H9 (cell line): ENCODE data around the gene DHODH. TPM values are rescaled to one million over a fixed set of nuclear protein-coding genes. Genes with fewer than 3 reads are reported as not detected.

Experiments used
- DNase-seq: peaks from one replicate; pipeline ENCODE4 v3.0.0-alpha.2; 2017
- H2AFZ ChIP-seq: one replicate; pipeline ENCODE4 v1.6.1; 2013; ENCODE audit warnings: mild to moderate bottlenecking, low read length, control low read depth, moderate library complexity
- H2AK5ac ChIP-seq: 2 replicates; pipeline ENCODE4 v1.6.1; 2013; ENCODE audit warnings: low read length, control low read depth, mixed read lengths; ENCODE audit not compliant: insufficient read length
- H2BK120ac ChIP-seq: one replicate; pipeline ENCODE4 v1.6.1; 2013; ENCODE audit warnings: low read depth, mild to moderate bottlenecking, low read length, control low read depth, inconsistent platforms; ENCODE audit not compliant: poor library complexity, severe bottlenecking
- H2BK12ac ChIP-seq: 2 replicates; pipeline ENCODE4 v1.6.1; 2013; ENCODE audit warnings: low read length, control low read depth, mixed read lengths, low read depth; ENCODE audit not compliant: insufficient read length
- H2BK15ac ChIP-seq: 2 replicates; pipeline ENCODE4 v1.6.1; 2013; ENCODE audit warnings: low read depth, low read length, control low read depth
- H2BK20ac ChIP-seq: one replicate; pipeline ENCODE4 v1.6.1; 2013; ENCODE audit warnings: low read depth, mild to moderate bottlenecking, low read length, control low read depth, inconsistent platforms; ENCODE audit not compliant: poor library complexity, severe bottlenecking
- H2BK5ac ChIP-seq: 2 replicates; pipeline ENCODE4 v1.6.1; 2013; ENCODE audit warnings: low read length, control low read depth, mixed read lengths; ENCODE audit not compliant: insufficient read length
- H3K14ac ChIP-seq: 2 replicates; pipeline ENCODE4 v1.6.1; 2013; ENCODE audit warnings: low read length, control low read depth; ENCODE audit not compliant: insufficient read depth
- H3K18ac ChIP-seq: 2 replicates; pipeline ENCODE4 v1.6.1; 2013; ENCODE audit warnings: low read depth, mild to moderate bottlenecking, mixed read lengths, low read length, control low read depth; ENCODE audit not compliant: insufficient read length
- H3K23ac ChIP-seq: 2 replicates; pipeline ENCODE4 v1.6.1; 2013; ENCODE audit warnings: low read length, control low read depth, mixed read lengths, low read depth; ENCODE audit not compliant: insufficient read length
- H3K23me2 ChIP-seq: 2 replicates; pipeline ENCODE4 v1.6.1; 2013; ENCODE audit warnings: low read depth, mild to moderate bottlenecking, mixed read lengths, low read length, control low read depth; ENCODE audit not compliant: insufficient read length, poor library complexity, severe bottlenecking
- H3K27ac ChIP-seq: 2 replicates; pipeline ENCODE4 v1.5.1; 2013; ENCODE audit warnings: low read length, control low read depth, mixed read lengths, low read depth; ENCODE audit not compliant: insufficient read length
- H3K27me3 ChIP-seq: 2 replicates; pipeline ENCODE4 v1.6.1; 2013; ENCODE audit warnings: low read length, control low read depth, inconsistent platforms; ENCODE audit not compliant: insufficient read depth
- H3K4ac ChIP-seq: 2 replicates; pipeline ENCODE4 v1.6.1; 2013; ENCODE audit warnings: low read depth, mild to moderate bottlenecking, control low read depth, inconsistent platforms, low read length, moderate library complexity
- H3K4me1 ChIP-seq: 2 replicates; pipeline ENCODE4 v1.6.1; 2013; ENCODE audit warnings: low read length, control low read depth, inconsistent platforms; ENCODE audit not compliant: insufficient read depth
- H3K4me2 ChIP-seq: 2 replicates; pipeline ENCODE4 v1.6.1; 2013; ENCODE audit warnings: low read length, control low read depth, mixed read lengths; ENCODE audit not compliant: insufficient read length, insufficient read depth
- H3K56ac ChIP-seq: 2 replicates; pipeline ENCODE4 v1.6.1; 2013; ENCODE audit warnings: low read depth, mild to moderate bottlenecking, mixed read lengths, low read length, control low read depth; ENCODE audit not compliant: insufficient read length
- H3K79me1 ChIP-seq: 2 replicates; pipeline ENCODE4 v1.6.1; 2013; ENCODE audit warnings: low read depth, mild to moderate bottlenecking, moderate library complexity, low read length, control low read depth, inconsistent platforms; ENCODE audit not compliant: insufficient read depth, poor library complexity, severe bottlenecking
- H3K79me2 ChIP-seq: 2 replicates; pipeline ENCODE4 v1.6.1; 2013; ENCODE audit warnings: low read length, control low read depth, inconsistent platforms; ENCODE audit not compliant: insufficient read depth
- H3K9ac ChIP-seq: 2 replicates; pipeline ENCODE4 v1.6.1; 2013; ENCODE audit warnings: low read length, control low read depth, mixed read lengths; ENCODE audit not compliant: insufficient read length; ENCODE audit errors: extremely low read depth
- H3K9me3 ChIP-seq: one replicate; pipeline ENCODE4 v1.6.1; 2013; ENCODE audit warnings: low read depth, low read length, inconsistent platforms; ENCODE audit not compliant: control insufficient read depth
- H3T11ph ChIP-seq: one replicate; pipeline ENCODE4 v1.6.1; 2013; ENCODE audit warnings: mild to moderate bottlenecking, low read length, control low read depth, inconsistent platforms
- H4K20me1 ChIP-seq: one replicate; pipeline ENCODE4 v1.6.1; 2013; ENCODE audit not compliant: control insufficient read depth, insufficient read length, insufficient read depth
- H4K5ac ChIP-seq: 2 replicates; pipeline ENCODE4 v1.6.1; 2013; ENCODE audit warnings: low read depth, mild to moderate bottlenecking, mixed read lengths, low read length, control low read depth; ENCODE audit not compliant: insufficient read length
- H4K8ac ChIP-seq: replicated peaks from 2 replicates; pipeline ENCODE4 v1.6.1; 2013; ENCODE audit warnings: low read length, control low read depth, mixed read lengths, low read depth; ENCODE audit not compliant: insufficient read length
- H4K91ac ChIP-seq: 2 replicates; pipeline ENCODE4 v1.6.1; 2013; ENCODE audit warnings: low read depth, mild to moderate bottlenecking, moderate library complexity, mixed read lengths, low read length, control low read depth; ENCODE audit not compliant: insufficient read length
- H3K27ac Mint-ChIP-seq, 3 experiments: 2 replicates in 2 of 3; 3 replicates in 1 of 3; pipeline ENCODE4 v1.8.0; 2020 to 2021; ENCODE audit warnings: mixed read lengths in 3 of 3, mild to moderate bottlenecking in 1 of 3, moderate library complexity in 1 of 3
- H3K27me3 Mint-ChIP-seq: 2 replicates; pipeline ENCODE4 v1.8.0; 2021; ENCODE audit warnings: low read depth, mild to moderate bottlenecking, moderate library complexity, mixed read lengths
- H3K36me3 Mint-ChIP-seq, 3 experiments: 2 replicates in 2 of 3; 3 replicates in 1 of 3; pipeline ENCODE4 v1.8.0; 2020 to 2021; ENCODE audit warnings: low read depth in 3 of 3, mixed read lengths in 3 of 3; ENCODE audit not compliant: insufficient read depth in 1 of 3
- H3K4me1 Mint-ChIP-seq, 2 experiments: 2 replicates each; pipeline ENCODE4 v1.8.0; 2020; ENCODE audit warnings: mixed read lengths in 2 of 2
- H3K4me3 Mint-ChIP-seq, 2 experiments: 2 replicates in 1 of 2; 3 replicates in 1 of 2; pipeline ENCODE4 v1.8.0; 2020 to 2021; ENCODE audit warnings: mild to moderate bottlenecking in 2 of 2, mixed read lengths in 2 of 2, moderate library complexity in 1 of 2
- H3K9me3 Mint-ChIP-seq, 2 experiments: 2 replicates in 1 of 2; 3 replicates in 1 of 2; pipeline ENCODE4 v1.8.0; 2020; ENCODE audit warnings: mild to moderate bottlenecking in 2 of 2, mixed read lengths in 2 of 2, moderate library complexity in 1 of 2
- CTCF ChIP-seq: fragments of 200-600 bp; sonication (generic); conservative IDR thresholded peaks from 3 replicates; pipeline ENCODE4 v1.8.0; 2021; ENCODE audit warnings: antibody characterized with exemption, mild to moderate bottlenecking
- WGBS: extraction: QIAGEN DNeasy Blood & Tissue Kit; methylation state at CpG from one replicate; pipeline ENCODE4 v1.1.7; 2013; ENCODE audit warnings: missing lambda C conversion rate, low lambda C conversion rate, mixed read lengths; ENCODE audit not compliant: insufficient read length; ENCODE audit errors: extremely low coverage; 5-methylcytosine and 5-hydroxymethylcytosine counted together
- total RNA-seq: library from RNA; stranded (reverse); gene quantifications from 2 replicates; pipeline ENCODE4 v1.2.1, GENCODE V29; 2021

The DHODH gene
- total RNA-seq, 1 experiment from 2014 or later: 16.4 TPM

- Mint-ChIP-seq H3K36me3 (no peaks in the 10 kb centered on the region), H3K4me3 (no peak overlapping the region), H3K9me3 (peaks cover 8 to 12% of the 10 kb centered on the region in 2 experiments; a peak in 3 of 5 replicates), H3K4me1 (no peaks in the 10 kb centered on the region), H3K27ac (no peak overlapping the region), H3K27me3 (peaks cover 16% of the 10 kb centered on the region)
- Histone ChIP-seq H3K4me2 (no peak overlapping the region), H3K23me2 (no peaks in the 10 kb centered on the region), H2BK12ac (no peak overlapping the region), H3K4ac (no peak overlapping the region), H3K9me3 (no peaks in the 10 kb centered on the region), H2BK5ac (no peak overlapping the region), H2AK5ac (no peak overlapping the region), H4K20me1 (no peaks in the 10 kb centered on the region), H3K79me1 (no peaks in the 10 kb centered on the region), H2BK20ac (no peak overlapping the region), H3K18ac (no peak overlapping the region), H2BK120ac (no peak overlapping the region), H3T11ph (no peak overlapping the region), H3K23ac (no peak overlapping the region), H3K79me2 (no peaks in the 10 kb centered on the region), H3K56ac (no peak overlapping the region), H3K27ac (no peak overlapping the region), H3K27me3 (no peaks in the 10 kb centered on the region), H3K9ac (no peak overlapping the region), H4K91ac (no peak overlapping the region), H2BK15ac (no peak overlapping the region), H3K14ac (no peak overlapping the region), H4K8ac (no peak overlapping the region), H3K4me1 (no peaks in the 10 kb centered on the region), H4K5ac (no peak overlapping the region), H2AFZ (no peak overlapping the region)
- no peak for DNase-seq
- no CpG with 5 or more reads among the region's 4 CpGs for WGBS
- TF ChIP-seq CTCF: no peak
Measured at GRCh38 chr16:72050769-72051464, 42.4 kb downstream of the DHODH start.
